Heart right ventricle (tissue), 16 donors: Measurements from ENCODE around the gene AGFG2. TPM values are rescaled to one million over a fixed set of nuclear protein-coding genes. Genes with fewer than 3 reads are reported as not detected.

Source experiments
- ATAC-seq, 8 donors: fragments of 200-7000 bp; cut with Tn5 transposase; one replicate each; pipeline ENCODE4 v1.9.1; 2020; ENCODE audit warnings: mild to moderate bottlenecking in 8 of 8, moderate library complexity in 8 of 8, moderate number of reproducible peaks in 1 of 8
- DNase-seq, 2 donors: peaks; one replicate each; pipeline ENCODE4 v3.0.0-alpha.2; 2020
- H3K27ac ChIP-seq, 10 donors: fragments of 200-600 bp; sonication (generic) in 2 of 10; one replicate each; pipeline versions ENCODE4 v1.5.0 to v1.8.0; 2020 to 2022; ENCODE audit warnings: mild to moderate bottlenecking in 3 of 10
- H3K27me3 ChIP-seq, 7 donors: fragments of 200-600 bp; one replicate each; pipeline ENCODE4 v1.8.0; 2021 to 2022; ENCODE audit warnings: mild to moderate bottlenecking in 2 of 7
- H3K36me3 ChIP-seq, 9 donors: fragments of 200-600 bp; sonication (generic) in 1 of 9; one replicate each; pipeline versions ENCODE4 v1.5.0 to v1.8.0; 2020 to 2022; ENCODE audit warnings: mild to moderate bottlenecking in 2 of 9
- H3K4me1 ChIP-seq, 9 donors: fragments of 200-600 bp; sonication (generic) in 1 of 9; one replicate each; pipeline versions ENCODE4 v1.5.0 to v1.8.0; 2020 to 2022; ENCODE audit warnings: mild to moderate bottlenecking in 4 of 9
- H3K4me3 ChIP-seq, 10 donors: fragments of 200-600 bp; sonication (generic) in 2 of 10; one replicate each; pipeline versions ENCODE4 v1.5.0 to v1.8.0; 2020 to 2022; ENCODE audit warnings: mild to moderate bottlenecking in 7 of 10, moderate library complexity in 2 of 10
- H3K9me3 ChIP-seq, 11 donors: fragments of 200-600 bp in 10 of 11; sonication (generic) in 2 of 11; one replicate each; pipeline versions ENCODE4 v1.5.0 to v1.8.0; 2013 to 2022; ENCODE audit warnings: mild to moderate bottlenecking in 2 of 11, control low read depth in 1 of 11, moderate library complexity in 1 of 11
- CTCF ChIP-seq, 9 donors: fragments of 200-600 bp; sonication (generic) in 2 of 9; IDR thresholded peaks; one replicate each; pipeline versions ENCODE4 v1.5.0 to v1.8.0; 2021 to 2022; ENCODE audit warnings: antibody characterized with exemption in 9 of 9, mild to moderate bottlenecking in 5 of 9, moderate library complexity in 1 of 9
- WGBS, 2 donors: extraction: QIAGEN DNeasy Blood & Tissue Kit; methylation state at CpG; one replicate each; pipeline ENCODE4 v1.1.7; 2013; ENCODE audit warnings: inconsistent platforms in 1 of 2; 5-methylcytosine and 5-hydroxymethylcytosine counted together
- intact Hi-C, 10 donors: fragments of 100-400 bp; cut with DNase I; formaldehyde crosslinking; loops; one replicate each; pipeline versions ENCODE4 v1.11.1 to v1.14.2; 2022
- polyA plus RNA-seq, 2 donors: library from polyadenylated mRNA; stranded (reverse); fragments of 200-250 nt; gene quantifications; one replicate each; pipeline ENCODE4 v1.2.3, GENCODE V29; 2013
- total RNA-seq, 10 donors: library from RNA; stranded (reverse); fragmentation: NEBNext Ultra II Directional in 3 of 10; extraction: Animal tissue kit (Norgen Biotek cat#: 25700) in 3 of 10; gene quantifications; one replicate each; pipeline versions ENCODE4 v1.2.1 to v1.2.4, GENCODE V29; 2021 to 2023
- donor health status: Arrhythmogenic right ventricular cardiomyopathy.
- donor health status: ischemic (EF 13 %, LVEDD 7.1; RV severe dilation, severe dysfunction).
- donor health status: healthy with polysubstance abuse.
- donor health status: DM: no; HTN: yes; CAD: no.
- donor health status: DM: no; HTN: no; CAD: no.
- donor health status: ischemic (EF 25% LVEDD 6.9; RV normal size, moderate dysfunction).
- donor health status: ischemic (EF 25% LVEDD 5.7; RV mildly dilated, moderate dysfunction).
- donor health status: healthy.
- donor health status: DM: yes; HTN: yes; CAD: no.
- donor health status: Ischemic cardiomyopathy.
- donor health status: ischemic (EF 35%, LVEDD 5.7; RV mildly dilated, moderate dysfunction).
- donor health status: nonischemic (EF 11% LVEDD 7.7; RV severe dilation, severe dysfunction).
- donor health status: DM: yes; HTN: yes; CAD: no.
- donor health status: PGD.
- donor health status: ischemic (EF 29% LVEDD 5.4; RV normal size, mild dysfunction).
- donor health status: nonischemic (EF 23%, LVEDD 6.1; RV moderate dilation, normal function).

AGFG2 gene
- total and polyA plus RNA-seq, 12 donors, result 9.9 to 35.8 (median 27.3) TPM

GRCh38 chr7:100504887-100505611 is 34.0 kb upstream of the AGFG2 start:
- no peak overlapping the region for H3K4me3 ChIP-seq
- DNase-seq (no peak), ATAC-seq (no peak)
- WGBS, 2 donors, result 88 to 93% methylated on average over 9 of the region's 9 CpGs
- intact Hi-C loops, result no loop called here
- H3K4me1 ChIP-seq, result no peaks in the 10 kb centered on the region
- no peaks in the 10 kb centered on the region for H3K9me3 ChIP-seq
- TF ChIP-seq CTCF (IDR thresholded peaks at IDR 0.05), result no peak
- peaks cover 0 to 21% (median 0%) of the 10 kb centered on the region in 7 donors for H3K27me3 ChIP-seq
- H3K27ac ChIP-seq, result no peak overlapping the region
- H3K36me3 ChIP-seq, result no peaks in the 10 kb centered on the region

- DNase-seq, result no peak
- 67 to 70% methylated on average over 8 of the region's 8 CpGs for WGBS, 2 donors
- H3K27me3 ChIP-seq, result peaks cover 0 to 21% (median 0%) of the 10 kb centered on the region in 7 donors
- H3K27ac ChIP-seq, result no peak overlapping the region
- intact Hi-C loops, result no loop called here
- no peak overlapping the region for H3K4me3 ChIP-seq
- no peaks in the 10 kb centered on the region for H3K36me3 ChIP-seq
- no peak for ATAC-seq
- H3K9me3 ChIP-seq, result no peaks in the 10 kb centered on the region
- TF ChIP-seq CTCF (IDR thresholded peaks at IDR 0.05), result no peak
- H3K4me1 ChIP-seq, result no peaks in the 10 kb centered on the region
These were observed 32.6 kb upstream of the AGFG2 start for GRCh38 chr7:100506356-100506923.

- H3K27ac ChIP-seq, result no peak overlapping the region
- peak in 1 of 8 donors; percentile 31 for ATAC-seq
- 56 to 62% methylated on average over 14 to 15 of the region's 15 CpGs for WGBS, 2 donors
- TF ChIP-seq CTCF (IDR thresholded peaks at IDR 0.05), result no peak
- no peaks in the 10 kb centered on the region for H3K4me1 ChIP-seq
- no peaks in the 10 kb centered on the region for H3K9me3 ChIP-seq
- H3K27me3 ChIP-seq, result peaks cover 0 to 18% (median 0%) of the 10 kb centered on the region in 7 donors
- H3K4me3 ChIP-seq, result no peak overlapping the region
- no peaks in the 10 kb centered on the region for H3K36me3 ChIP-seq
- intact Hi-C loops, result no loop called here
- DNase-seq, result no peak
These were observed 29.8 kb upstream of the AGFG2 start for GRCh38 chr7:100509231-100509630.

- 92% methylated on average over 9 of the region's 9 CpGs for WGBS, 2 donors
- Histone ChIP-seq H3K27ac (no peak overlapping the region), H3K36me3 (no peaks in the 10 kb centered on the region), H3K4me3 (no peak overlapping the region), H3K9me3 (no peaks in the 10 kb centered on the region), H3K4me1 (peaks cover 0 to 9% (median 0%) of the 10 kb centered on the region in 9 donors), H3K27me3 (peaks cover 0 to 14% (median 0%) of the 10 kb centered on the region in 7 donors)
- no peak for ATAC-seq
- intact Hi-C loops, result no loop called here
- DNase-seq, result no peak
- TF ChIP-seq CTCF (IDR thresholded peaks at IDR 0.05), result no peak
These were observed 28.4 kb upstream of the AGFG2 start for GRCh38 chr7:100510437-100511239.
